ENCODE measurements around the gene RNF41. TPM values are rescaled to one million over a fixed set of nuclear protein-coding genes. Genes with fewer than 3 reads are reported as not detected.

RNF41 gene
- total and polyA plus RNA-seq, 2 of the 13 experiments (the other 11 are each of a cell fraction or from before 2014, with no cell fraction given): 27.1 to 39.4 TPM

- no peak for TF ChIP-seq ZNF253 (CRISPR knock-in tag; IDR thresholded peaks at IDR 0.05; ENCODE audit: borderline replicate concordance)
- no peak for TF ChIP-seq ZNF256 (CRISPR knock-in tag; conservative IDR thresholded peaks at IDR 0.05)
- TF ChIP-seq SRSF9 (IDR thresholded peaks at IDR 0.05; ENCODE audit: borderline replicate concordance, insufficient read depth, low read depth, low read length, poor library complexity, severe bottlenecking): no peak
- TF ChIP-seq MYNN (CRISPR knock-in tag; IDR thresholded peaks at IDR 0.05; ENCODE audit: low read depth): no peak
- TF ChIP-seq SOX5 (CRISPR knock-in tag; IDR thresholded peaks at IDR 0.05; ENCODE audit: borderline replicate concordance): no peak
- no peak for TF ChIP-seq CENPBD1 (CRISPR knock-in tag; IDR thresholded peaks at IDR 0.05; ENCODE audit: borderline replicate concordance, low read depth)
- no peak for TF ChIP-seq FOXK2 (IDR thresholded peaks at IDR 0.05)
- no peak for TF ChIP-seq TRIM24 (CRISPR knock-in tag; IDR thresholded peaks at IDR 0.05)
- TF ChIP-seq NFE2 (CRISPR knock-in tag; IDR thresholded peaks at IDR 0.05): no peak
- no peak for TF ChIP-seq ATM (IDR thresholded peaks at IDR 0.05; ENCODE audit: borderline replicate concordance)
- TF ChIP-seq TCF12 (IDR thresholded peaks at IDR 0.05): no peak
- no peak for TF ChIP-seq TCF12 (CRISPR knock-in tag; IDR thresholded peaks at IDR 0.05)
- TF ChIP-seq, protein P1, sequence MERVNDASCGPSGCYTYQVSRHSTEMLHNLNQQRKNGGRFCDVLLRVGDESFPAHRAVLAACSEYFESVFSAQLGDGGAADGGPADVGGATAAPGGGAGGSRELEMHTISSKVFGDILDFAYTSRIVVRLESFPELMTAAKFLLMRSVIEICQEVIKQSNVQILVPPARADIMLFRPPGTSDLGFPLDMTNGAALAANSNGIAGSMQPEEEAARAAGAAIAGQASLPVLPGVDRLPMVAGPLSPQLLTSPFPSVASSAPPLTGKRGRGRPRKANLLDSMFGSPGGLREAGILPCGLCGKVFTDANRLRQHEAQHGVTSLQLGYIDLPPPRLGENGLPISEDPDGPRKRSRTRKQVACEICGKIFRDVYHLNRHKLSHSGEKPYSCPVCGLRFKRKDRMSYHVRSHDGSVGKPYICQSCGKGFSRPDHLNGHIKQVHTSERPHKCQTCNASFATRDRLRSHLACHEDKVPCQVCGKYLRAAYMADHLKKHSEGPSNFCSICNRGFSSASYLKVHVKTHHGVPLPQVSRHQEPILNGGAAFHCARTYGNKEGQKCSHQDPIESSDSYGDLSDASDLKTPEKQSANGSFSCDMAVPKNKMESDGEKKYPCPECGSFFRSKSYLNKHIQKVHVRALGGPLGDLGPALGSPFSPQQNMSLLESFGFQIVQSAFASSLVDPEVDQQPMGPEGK (CRISPR knock-in tag; IDR thresholded peaks at IDR 0.05): 0 out of 2 replicates have a peak, but pooled peaks have one; percentile 20
- TF ChIP-seq KDM3A (CRISPR knock-in tag; IDR thresholded peaks at IDR 0.05; ENCODE audit: low read depth): no peak
- TF ChIP-seq ZNF10 (CRISPR knock-in tag; IDR thresholded peaks at IDR 0.05; ENCODE audit: borderline replicate concordance, low read depth): no peak
- TF ChIP-seq ZNF562 (CRISPR knock-in tag; IDR thresholded peaks at IDR 0.05; ENCODE audit: borderline replicate concordance): no peak
- TF ChIP-seq ZBTB4 (CRISPR knock-in tag; IDR thresholded peaks at IDR 0.05; ENCODE audit: borderline replicate concordance): no peak
- TF ChIP-seq, protein P2, sequence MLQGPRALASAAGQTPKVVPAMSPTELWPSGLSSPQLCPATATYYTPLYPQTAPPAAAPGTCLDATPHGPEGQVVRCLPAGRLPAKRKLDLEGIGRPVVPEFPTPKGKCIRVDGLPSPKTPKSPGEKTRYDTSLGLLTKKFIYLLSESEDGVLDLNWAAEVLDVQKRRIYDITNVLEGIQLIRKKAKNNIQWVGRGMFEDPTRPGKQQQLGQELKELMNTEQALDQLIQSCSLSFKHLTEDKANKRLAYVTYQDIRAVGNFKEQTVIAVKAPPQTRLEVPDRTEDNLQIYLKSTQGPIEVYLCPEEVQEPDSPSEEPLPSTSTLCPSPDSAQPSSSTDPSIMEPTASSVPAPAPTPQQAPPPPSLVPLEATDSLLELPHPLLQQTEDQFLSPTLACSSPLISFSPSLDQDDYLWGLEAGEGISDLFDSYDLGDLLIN (CRISPR knock-in tag; IDR thresholded peaks at IDR 0.05; ENCODE audit: borderline replicate concordance): no peak
- no peak for TF ChIP-seq RXRB (CRISPR knock-in tag; IDR thresholded peaks at IDR 0.05; ENCODE audit: borderline replicate concordance)
- no peak for TF ChIP-seq SCMH1 (CRISPR knock-in tag; IDR thresholded peaks at IDR 0.05; ENCODE audit: borderline replicate concordance)
- TF ChIP-seq MATR3 (CRISPR knock-in tag; IDR thresholded peaks at IDR 0.05): no peak
- no peak for TF ChIP-seq GABPA (IDR thresholded peaks at IDR 0.05; ENCODE audit: low read depth, low read length)
- TF ChIP-seq GABPA (CRISPR knock-in tag; IDR thresholded peaks at IDR 0.05; ENCODE audit: low read depth): no peak
- no peak for TF ChIP-seq ZNF703 (CRISPR knock-in tag; IDR thresholded peaks at IDR 0.05; ENCODE audit: borderline replicate concordance)
- no peak for TF ChIP-seq XBP1 (CRISPR knock-in tag; IDR thresholded peaks at IDR 0.05)
These were observed 8.3 kb upstream of the RNF41 start, which contains the start of gene SLC39A5 (continued) for GRCh38 chr12:56229916-56230431.

All from HepG2 (cell line).